CD4-positive, alpha-beta T cell treated with Interleukin-2 at 100 ng/mL for 4 hours (primary cell): Measurements from ENCODE around the gene TUG1.

ENCODE experiments used
- DNase-seq: peaks from one replicate; pipeline ENCODE4 v3.0.0-alpha.2; 2020; ENCODE audit warnings: low spot score

Gene TUG1

GRCh38 chr22:30947816-30948454, 21.1 kb upstream of the TUG1 start:
- peak; percentile 37 for DNase-seq

GRCh38 chr22:30948930-30949342, 20.1 kb upstream of the TUG1 start:
- DNase-seq: no peak

GRCh38 chr22:30949934-30950660, 19.0 kb upstream of the TUG1 start:
- DNase-seq: no peak

- no peak for DNase-seq
These were observed 15.9 kb upstream of the TUG1 start for GRCh38 chr22:30953206-30953605.

- no peak for DNase-seq
These were observed 13.9 kb upstream of the TUG1 start for GRCh38 chr22:30955153-30955552.

- no peak for DNase-seq
These were observed 4.2 kb upstream of the TUG1 start for GRCh38 chr22:30964858-30965257.

GRCh38 chr22:30968015-30968923, 796 bp upstream of the TUG1 start, which contains the start of gene MORC2:
Gene MORC2, minus strand, starts transcription at chr22:30968774. Its CDS starts 885 bp downstream, at chr22:30967889.
- DNase-seq: no peak

GRCh38 chr22:30969532-30970355, 679 bp downstream of the TUG1 start:
- peak; percentile 25 for DNase-seq

- no peak for DNase-seq
These were observed 1.3 kb downstream of the TUG1 start for GRCh38 chr22:30970356-30970746.

GRCh38 chr22:30978304-30978962, 9.4 kb downstream of the TUG1 start:
- DNase-seq: no peak

- DNase-seq: no peak
These were observed 10.9 kb downstream of the TUG1 start for GRCh38 chr22:30979932-30980331.

- no peak for DNase-seq
These were observed 13.4 kb downstream of the TUG1 start for GRCh38 chr22:30982512-30982911.

GRCh38 chr22:30984317-30984716, 15.3 kb downstream of the TUG1 start:
- no peak for DNase-seq

GRCh38 chr22:30985561-30986208, 16.6 kb downstream of the TUG1 start:
- no peak for DNase-seq

GRCh38 chr22:30989474-30989873, 20.4 kb downstream of the TUG1 start:
- no peak for DNase-seq

GRCh38 chr22:30990690-30991089, 21.6 kb downstream of the TUG1 start:
- no peak for DNase-seq

GRCh38 chr22:30992565-30992964, 23.5 kb downstream of the TUG1 start:
- no peak for DNase-seq

- no peak for DNase-seq
These were observed 25.9 kb downstream of the TUG1 start for GRCh38 chr22:30994960-30995359.

GRCh38 chr22:30996462-30996861, 27.4 kb downstream of the TUG1 start:
- no peak for DNase-seq

GRCh38 chr22:30998329-30998728, 29.3 kb downstream of the TUG1 start:
- DNase-seq: no peak
